H1 (cell line): ENCODE results near the gene TC2N. TPM values are rescaled to one million over a fixed set of nuclear protein-coding genes. Genes with fewer than 3 reads are reported as not detected.

ENCODE experiments used
- CTCF ChIA-PET: fragments of 300-600 bp; sonication (Branson Sonifier 250); formaldehyde crosslinking; loops from one replicate; lab custom pipeline; 2021; ENCODE audit not compliant: partially characterized antibody; lab: Charles Lee
- POLR2A ChIA-PET: fragments of 300-600 bp; sonication (Branson Sonifier 250); formaldehyde crosslinking; loops from one replicate; lab custom pipeline; 2021; ENCODE audit warnings: inconsistent platforms; ENCODE audit not compliant: partially characterized antibody; lab: Charles Lee
- DNase-seq, 2 experiments: peaks; one replicate each; pipeline versions ENCODE4 v3.0.0 to v3.0.0-alpha.2; 2010 to 2022; ENCODE audit warnings: low spot score in 2 of 2, low read depth in 1 of 2, mixed read lengths in 1 of 2
- FAIRE-seq: peaks from 2 replicates; lab custom pipeline; 2011; peaks lifted over from hg19 to GRCh38; lab: Jason Lieb, UNC
- H2AFZ ChIP-seq: 2 replicates; pipeline ENCODE4 v1.8.1; 2012; ENCODE audit warnings: low read length, inconsistent platforms
- H2AK5ac ChIP-seq: 2 replicates; pipeline ENCODE4 v1.6.1; 2013; ENCODE audit warnings: low read depth, low read length
- H2BK120ac ChIP-seq: replicated peaks from 2 replicates; pipeline ENCODE3; 2013; ENCODE audit warnings: low read depth, low read length, inconsistent platforms
- H2BK12ac ChIP-seq: 2 replicates; pipeline ENCODE4 v1.6.1; 2013; ENCODE audit warnings: low read depth, low read length
- H2BK15ac ChIP-seq: 2 replicates; pipeline ENCODE4 v1.6.1; 2013; ENCODE audit warnings: low read length
- H2BK20ac ChIP-seq: 2 replicates; pipeline ENCODE4 v1.6.1; 2013; ENCODE audit warnings: low read length
- H2BK5ac ChIP-seq: 2 replicates; pipeline ENCODE4 v1.6.1; 2013; ENCODE audit warnings: low read depth, low read length
- H3K14ac ChIP-seq: 2 replicates; pipeline ENCODE4 v1.6.1; 2013; ENCODE audit warnings: inconsistent platforms; ENCODE audit not compliant: insufficient read length
- H3K18ac ChIP-seq: 2 replicates; pipeline ENCODE4 v1.6.1; 2013; ENCODE audit warnings: low read length; ENCODE audit errors: extremely low read depth
- H3K23ac ChIP-seq: 2 replicates; pipeline ENCODE4 v1.6.1; 2013; ENCODE audit warnings: inconsistent platforms; ENCODE audit not compliant: insufficient read length
- H3K23me2 ChIP-seq: 2 replicates; pipeline ENCODE4 v1.6.1; 2013; ENCODE audit warnings: low read depth, low read length
- H3K27ac ChIP-seq: 2 replicates; pipeline ENCODE4 v1.6.1; 2011; ENCODE audit warnings: low read depth, low read length, inconsistent platforms
- H3K27me3 ChIP-seq, 4 experiments: replicated peaks in 1 of 4; 1 replicate in 1 of 4; 2 replicates in 3 of 4; pipeline versions ENCODE4 v1.6.1 to v1.8.1; 2011 to 2013; ENCODE audit warnings: low read length in 3 of 4, mild to moderate bottlenecking in 3 of 4, inconsistent platforms in 2 of 4, mixed read lengths in 2 of 4, moderate library complexity in 1 of 4; ENCODE audit not compliant: control insufficient read depth in 3 of 4, insufficient read depth in 3 of 4; ENCODE audit errors: extremely low read depth in 1 of 4
- H3K36me3 ChIP-seq, 4 experiments: 2 replicates each; pipeline versions ENCODE4 v1.6.1 to v1.8.1; 2011 to 2013; ENCODE audit warnings: mild to moderate bottlenecking in 4 of 4, low read length in 3 of 4, moderate library complexity in 2 of 4, control low read depth in 1 of 4, inconsistent platforms in 1 of 4; ENCODE audit not compliant: insufficient read depth in 4 of 4, control insufficient read depth in 2 of 4
- H3K4ac ChIP-seq: replicated peaks from 2 replicates; pipeline ENCODE3; 2013; ENCODE audit warnings: low read length, low read depth, mixed read lengths, inconsistent platforms; ENCODE audit not compliant: insufficient read length
- H3K4me1 ChIP-seq, 4 experiments: replicated peaks in 1 of 4; 1 replicate in 1 of 4; 2 replicates in 3 of 4; pipeline versions ENCODE4 v1.6.1 to v1.8.1; 2011 to 2013; ENCODE audit warnings: low read length in 3 of 4, inconsistent platforms in 2 of 4, mixed read lengths in 1 of 4; ENCODE audit not compliant: insufficient read depth in 4 of 4, control insufficient read depth in 3 of 4
- H3K4me2 ChIP-seq, 2 experiments: 2 replicates each; pipeline versions ENCODE4 v1.6.1 to v1.8.1; 2011 to 2013; ENCODE audit warnings: low read depth in 2 of 2, low read length in 2 of 2, control low read depth in 1 of 2, inconsistent platforms in 1 of 2, mild to moderate bottlenecking in 1 of 2; ENCODE audit not compliant: insufficient read depth in 1 of 2
- H3K4me3 ChIP-seq, 4 experiments: fragments of 200-600, 300-600 bp in 1 of 4; sonication (generic), shearing (Covaris generic), sonication (Bioruptor Twin) in 1 of 4; 2 replicates each; pipeline versions ENCODE4 v1.5.1 to v1.8.1; 2011 to 2016; ENCODE audit warnings: low read length in 4 of 4, low read depth in 3 of 4, control low read depth in 2 of 4, inconsistent platforms in 2 of 4, mild to moderate bottlenecking in 2 of 4, mixed read lengths in 1 of 4, moderate library complexity in 1 of 4; ENCODE audit not compliant: insufficient read depth in 2 of 4; ENCODE audit errors: extremely low read depth in 1 of 4
- H3K56ac ChIP-seq: replicated peaks from 2 replicates; pipeline ENCODE3; 2013; ENCODE audit warnings: low read depth, mild to moderate bottlenecking, mixed read lengths, low read length, inconsistent platforms; ENCODE audit not compliant: insufficient read length
- H3K79me1 ChIP-seq: 2 replicates; pipeline ENCODE4 v1.6.1; 2013; ENCODE audit warnings: low read depth, low read length, control low read depth
- H3K79me2 ChIP-seq, 2 experiments: 2 replicates each; pipeline versions ENCODE4 v1.6.1 to v1.8.1; 2012 to 2013; ENCODE audit warnings: low read length in 2 of 2, mild to moderate bottlenecking in 2 of 2, inconsistent platforms in 1 of 2; ENCODE audit not compliant: insufficient read depth in 2 of 2, control insufficient read depth in 1 of 2
- H3K9ac ChIP-seq, 4 experiments: replicated peaks in 1 of 4; 1 replicate in 1 of 4; 2 replicates in 3 of 4; pipeline versions ENCODE4 v1.6.1 to v1.8.1; 2011 to 2013; ENCODE audit warnings: low read depth in 3 of 4, low read length in 3 of 4, control low read depth in 2 of 4, mild to moderate bottlenecking in 2 of 4, moderate library complexity in 2 of 4, inconsistent platforms in 1 of 4; ENCODE audit errors: extremely low read depth in 1 of 4
- H3K9me3 ChIP-seq, 2 experiments: 2 replicates each; pipeline versions ENCODE4 v1.6.1 to v1.8.1; 2012 to 2013; ENCODE audit warnings: mild to moderate bottlenecking in 2 of 2, moderate library complexity in 2 of 2, control low read depth in 1 of 2, inconsistent platforms in 1 of 2, low read depth in 1 of 2, low read length in 1 of 2, mixed read lengths in 1 of 2; ENCODE audit not compliant: insufficient read depth in 2 of 2
- H4K20me1 ChIP-seq, 2 experiments: replicated peaks in 1 of 2; 2 replicates each; pipeline versions ENCODE3 to v1.8.1; 2011 to 2013; ENCODE audit warnings: inconsistent platforms in 2 of 2, low read length in 2 of 2, mild to moderate bottlenecking in 1 of 2; ENCODE audit not compliant: insufficient read depth in 2 of 2, control insufficient read depth in 1 of 2
- H4K5ac ChIP-seq: 2 replicates; pipeline ENCODE4 v1.6.1; 2013; ENCODE audit warnings: low read length, low read depth, mixed read lengths, inconsistent platforms; ENCODE audit not compliant: insufficient read length
- H4K8ac ChIP-seq: 2 replicates; pipeline ENCODE4 v1.8.0; 2013; ENCODE audit warnings: mild to moderate bottlenecking, moderate library complexity, low read length, inconsistent platforms; ENCODE audit not compliant: insufficient read depth; ENCODE audit errors: extremely low read depth
- H4K91ac ChIP-seq: replicated peaks from 2 replicates; pipeline ENCODE3; 2013; ENCODE audit warnings: low read length, mixed read lengths, inconsistent platforms; ENCODE audit not compliant: insufficient read length
- HDAC2 ChIP-seq, 2 experiments: fragments of 300-600 bp in 1 of 2; sonication (generic) in 1 of 2; IDR thresholded peaks; 2 replicates each; pipeline ENCODE4 v1.6.1; 2011 to 2012; ENCODE audit warnings: low read depth in 2 of 2, low read length in 2 of 2, mild to moderate bottlenecking in 2 of 2, moderate library complexity in 2 of 2, borderline replicate concordance in 1 of 2, inconsistent platforms in 1 of 2
- SP1 ChIP-seq: IDR thresholded peaks from 2 replicates; pipeline ENCODE4 v1.6.1; 2011; ENCODE audit warnings: low read depth, low read length
- SP4 ChIP-seq: IDR thresholded peaks from 2 replicates; pipeline ENCODE4 v1.6.1; 2012; ENCODE audit warnings: low read length, inconsistent platforms
- WGBS, 2 experiments: shearing (Covaris generic) in 1 of 2; methylation state at CpG; one replicate each; pipeline versions ENCODE4 v1.1.6 to v1.1.7; 2013 to 2015; ENCODE audit warnings: low lambda C conversion rate in 2 of 2, mixed read lengths in 2 of 2, inconsistent platforms in 1 of 2, low coverage in 1 of 2, missing lambda C conversion rate in 1 of 2; ENCODE audit not compliant: insufficient replicate concordance in 2 of 2, insufficient coverage in 1 of 2, insufficient read length in 1 of 2; ENCODE audit errors: extremely low coverage in 1 of 2, missing lambda C conversion rate in 1 of 2; 5-methylcytosine and 5-hydroxymethylcytosine counted together
- polyA plus RNA-seq, 7 experiments: library from polyadenylated mRNA; depleted of rRNA in 3 of 7; stranded (reverse) in 5 of 7; unstranded in 2 of 7; fragments of >200 nt in 5 of 7; fragments of 200-250 nt in 2 of 7; gene quantifications; 1 replicate in 5 of 7; 2 replicates in 1 of 7; 4 replicates in 1 of 7; pipeline versions ENCODE4 v1.2.1 to v1.2.3, GENCODE V29; 2011 to 2013; ENCODE audit warnings: missing spikeins in 2 of 7, mixed read lengths in 2 of 7
- total RNA-seq: library from RNA; stranded (reverse); fragmentation: NEBNext Ultra II Directional; extraction: Animal tissue kit (Norgen Biotek cat#: 25700); gene quantifications from 2 replicates; pipeline ENCODE4 v1.2.1, GENCODE V29; 2021

The TC2N gene
- total and polyA plus RNA-seq, 2 of the 8 experiments (the other 6 are each of a cell fraction or from before 2014, with no cell fraction given): 9.7 to 36.2 TPM

DNA sequence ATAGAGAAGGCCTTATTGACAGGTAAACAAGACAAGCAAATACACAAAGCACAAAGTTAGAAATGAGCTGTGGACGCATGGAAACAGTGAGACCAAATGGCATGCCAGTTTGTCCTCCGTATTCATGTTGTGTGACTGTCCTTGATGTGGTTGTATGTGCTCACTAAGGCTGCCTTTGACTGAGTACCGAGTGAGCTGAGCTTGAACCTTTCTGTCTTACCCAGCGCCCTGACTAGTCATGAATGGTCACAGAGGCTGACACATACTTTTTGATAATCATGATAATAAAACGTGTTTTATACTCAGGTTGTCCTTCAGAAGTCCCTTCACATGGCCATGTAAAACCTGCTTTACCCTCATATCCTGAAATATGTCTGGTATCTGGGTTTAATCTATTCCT is 134.9 kb downstream of the TC2N start:
- H3K4me1 ChIP-seq: no peaks in the 10 kb centered on the region
- no peak for DNase-seq
- no peak for FAIRE-seq
- no peaks in the 10 kb centered on the region for H3K23me2 ChIP-seq
- no peak overlapping the region for H4K91ac ChIP-seq
- H2BK12ac ChIP-seq: no peak overlapping the region
- H3K27me3 ChIP-seq: no peaks in the 10 kb centered on the region
- H4K8ac ChIP-seq: no peak overlapping the region
- 82% methylated on average over 5 of the region's 5 CpGs; no CpG with 5 or more reads in 1 of the 2 experiments for WGBS, 2 experiments
- H3K27ac ChIP-seq: no peak overlapping the region
- H3K23ac ChIP-seq: no peak overlapping the region
- no peak overlapping the region for H3K4ac ChIP-seq
- no peaks in the 10 kb centered on the region for H3K79me2 ChIP-seq
- H2BK120ac ChIP-seq: no peak overlapping the region
- H4K20me1 ChIP-seq: peaks cover 0 to 3% of the 10 kb centered on the region in 2 experiments
- no peak overlapping the region for H2BK5ac ChIP-seq
- H2AK5ac ChIP-seq: no peak overlapping the region
- TF ChIP-seq HDAC2 (IDR thresholded peaks at IDR 0.05; ENCODE audit: borderline replicate concordance in 1 of 2, low read depth in 2 of 2, low read length in 2 of 2) (no peak), SP4 (no peak), SP1 (no peak)
- no peak overlapping the region for H4K5ac ChIP-seq
- no peak overlapping the region for H3K4me2 ChIP-seq
- no peak overlapping the region for H2BK15ac ChIP-seq
- no peak overlapping the region for H2BK20ac ChIP-seq
- ChIA-PET CTCF (interaction anchor here (1.3 to 1.4 kb wide), 3 partner anchors 15 to 179 kb away, joined by 3 to 5 read pairs (median 4); no protein-coding TSS in a partner anchor), POLR2A (no interaction called here)
- no peak overlapping the region for H2AFZ ChIP-seq
- no peak overlapping the region for H3K14ac ChIP-seq
- no peaks in the 10 kb centered on the region for H3K9me3 ChIP-seq
- no peaks in the 10 kb centered on the region for H3K36me3 ChIP-seq
- H3K56ac ChIP-seq: no peak overlapping the region
- no peak overlapping the region for H3K18ac ChIP-seq
- no peak overlapping the region for H3K4me3 ChIP-seq
- no peak overlapping the region for H3K9ac ChIP-seq
- no peaks in the 10 kb centered on the region for H3K79me1 ChIP-seq
